Neutrophil (primary cell): ENCODE measurements around the gene EPB42.
A peak's percentile ranks its signal among the peaks of the same experiment; 100 is the strongest.
"Not testable (repeated sequence)": the region's sequence is repeated elsewhere in the genome, so short reads cannot be mapped to it uniquely, and the experiment has no call there.

ENCODE experiments used
- H3K27ac ChIP-seq: fragments of 200-600 bp; sonication (generic); 2 replicates; pipeline ENCODE4 v1.5.1; 2016; ENCODE audit warnings: mild to moderate bottlenecking, moderate library complexity
- H3K27me3 ChIP-seq: fragments of 200-600 bp; sonication (generic); 2 replicates; pipeline ENCODE4 v1.6.0; 2016; ENCODE audit warnings: mild to moderate bottlenecking
- H3K36me3 ChIP-seq: fragments of 200-600 bp; sonication (generic); 2 replicates; pipeline ENCODE4 v1.5.1; 2017
- H3K4me1 ChIP-seq, 2 experiments: fragments of 200-600 bp in 1 of 2; sonication (generic) in 1 of 2; 1 replicate in 1 of 2; 2 replicates in 1 of 2; pipeline versions ENCODE4 v1.5.1 to v1.6.1; 2013 to 2016; ENCODE audit warnings: low read depth in 1 of 2, low read length in 1 of 2, mild to moderate bottlenecking in 1 of 2, moderate library complexity in 1 of 2; ENCODE audit not compliant: control insufficient read depth in 1 of 2, insufficient read depth in 1 of 2
- H3K4me3 ChIP-seq, 2 experiments: fragments of 200-600 bp in 1 of 2; sonication (generic) in 1 of 2; 1 replicate in 1 of 2; 2 replicates in 1 of 2; pipeline ENCODE4 v1.5.1; 2013 to 2016; ENCODE audit warnings: low read depth in 1 of 2, low read length in 1 of 2, mild to moderate bottlenecking in 1 of 2, moderate library complexity in 1 of 2
- H3K9me3 ChIP-seq: fragments of 200-600 bp; sonication (generic); 2 replicates; pipeline ENCODE4 v1.5.1; 2016
- CTCF ChIP-seq: fragments of 200-600 bp; sonication (generic); IDR thresholded peaks from 2 replicates; pipeline ENCODE4 v1.5.1; 2016; ENCODE audit warnings: antibody characterized with exemption

Gene EPB42

GRCh38 chr15:43187544-43188155 is 33.2 kb downstream of the EPB42 start:
- H3K27ac ChIP-seq = peak overlapping the region; percentile 39
- peaks cover 25 to 35% of the 10 kb centered on the region in 2 experiments for H3K4me1 ChIP-seq
- H3K4me3 ChIP-seq = peak overlapping the region in 1 of 2 experiments; percentile 96
- H3K27me3 ChIP-seq = no peaks in the 10 kb centered on the region
- peaks cover 58% of the 10 kb centered on the region for H3K36me3 ChIP-seq
- TF ChIP-seq CTCF = peak; percentile 38
- no peaks in the 10 kb centered on the region for H3K9me3 ChIP-seq

GRCh38 chr15:43186003-43186353 is 34.8 kb downstream of the EPB42 start:
- no peak for TF ChIP-seq CTCF
- H3K4me3 ChIP-seq = peak overlapping the region; percentile 96
- H3K4me1 ChIP-seq = peaks cover 25 to 35% of the 10 kb centered on the region in 2 experiments
- H3K36me3 ChIP-seq = peaks cover 48% of the 10 kb centered on the region
- H3K9me3 ChIP-seq = no peaks in the 10 kb centered on the region
- H3K27ac ChIP-seq = peak overlapping the region; percentile 99
- H3K27me3 ChIP-seq = no peaks in the 10 kb centered on the region

GRCh38 chr15:43185157-43186002 is 35.4 kb downstream of the EPB42 start, which contains the start of gene CCNDBP1:
TSS of gene CCNDBP1 (plus strand) at chr15:43185403. CDS start at chr15:43185499, 96 bp downstream.
- H3K36me3 ChIP-seq = peaks cover 42% of the 10 kb centered on the region
- peaks cover 25 to 35% of the 10 kb centered on the region in 2 experiments for H3K4me1 ChIP-seq
- no peaks in the 10 kb centered on the region for H3K9me3 ChIP-seq
- H3K27ac ChIP-seq = peak within 1 kb of the TSS; percentile 99
- H3K4me3 ChIP-seq = peak within 1 kb of the TSS; percentile 96
- H3K27me3 ChIP-seq = no peaks in the 10 kb centered on the region
- peak; percentile 54 for TF ChIP-seq CTCF

GRCh38 chr15:43184407-43185124 is 36.3 kb downstream of the EPB42 start:
- no peaks in the 10 kb centered on the region for H3K27me3 ChIP-seq
- peak overlapping the region; percentile 99 for H3K27ac ChIP-seq
- H3K36me3 ChIP-seq = peaks cover 38% of the 10 kb centered on the region
- no peaks in the 10 kb centered on the region for H3K9me3 ChIP-seq
- TF ChIP-seq CTCF = no peak
- peak overlapping the region; percentile 96 for H3K4me3 ChIP-seq
- H3K4me1 ChIP-seq = peaks cover 25 to 35% of the 10 kb centered on the region in 2 experiments

- Histone ChIP-seq H3K36me3 (peaks cover 26% of the 10 kb centered on the region), H3K27ac (no peak overlapping the region)
Observed at GRCh38 chr15:43183270-43183669, 37.5 kb downstream of the EPB42 start.

GRCh38 chr15:43177147-43177546 is 43.7 kb downstream of the EPB42 start:
- not testable (repeated sequence) for H3K4me3 ChIP-seq, H3K27ac ChIP-seq

More at GRCh38 chr15:43183270-43183669, 37.5 kb downstream of the EPB42 start:
- Histone ChIP-seq H3K9me3 (no peaks in the 10 kb centered on the region), H3K4me1 (peaks cover 25 to 31% of the 10 kb centered on the region in 2 experiments), H3K27me3 (no peaks in the 10 kb centered on the region), H3K4me3 (no peak overlapping the region)
- no peak for TF ChIP-seq CTCF

GRCh38 chr15:43175656-43176309 is 45.0 kb downstream of the EPB42 start:
- peaks cover 19% of the 10 kb centered on the region for H3K36me3 ChIP-seq
- H3K9me3 ChIP-seq, H3K4me1 ChIP-seq, H3K27me3 ChIP-seq, H3K27ac ChIP-seq, H3K4me3 ChIP-seq: not testable (repeated sequence)

More at GRCh38 chr15:43177147-43177546, 43.7 kb downstream of the EPB42 start:
- H3K36me3 ChIP-seq = peaks cover 22% of the 10 kb centered on the region
- H3K27me3 ChIP-seq, H3K9me3 ChIP-seq, H3K4me1 ChIP-seq: not testable (repeated sequence)
